K562 (cell line): ENCODE data around the gene NABP2. TPM values are rescaled to one million over a fixed set of nuclear protein-coding genes. Genes with fewer than 3 reads are reported as not detected.

Source experiments
- CAMTA2 ChIP-seq: fragments of 250-450 bp; sonication (Bioruptor Pico); conservative IDR thresholded peaks from 2 replicates; pipeline ENCODE4 v1.5.1; 2022
- CREBBP ChIP-seq: IDR thresholded peaks from one replicate; pipeline ENCODE4 v1.6.1; 2012; ENCODE audit warnings: low read depth, mild to moderate bottlenecking, control low read depth, inconsistent platforms, low read length
- E2F5 ChIP-seq: sonication (generic); formaldehyde crosslinking; IDR thresholded peaks from 2 replicates; pipeline ENCODE4 v1.8.0; 2022; ENCODE audit warnings: mild to moderate bottlenecking, missing genetic modification reagents
- FOSL1 ChIP-seq: fragments of 200-800 bp; sonication (Bioruptor generic); conservative IDR thresholded peaks from 2 replicates; pipeline ENCODE4 v1.6.1; 2016; ENCODE audit warnings: missing genetic modification characterization, missing compliant biosample characterization
- FOXJ3 ChIP-seq: sonication (generic); formaldehyde crosslinking; IDR thresholded peaks from 2 replicates; pipeline ENCODE4 v1.4.0; 2020; ENCODE audit warnings: mild to moderate bottlenecking, missing genetic modification reagents
- GABPB2 ChIP-seq: fragments of 250-450 bp; sonication (Bioruptor Pico); conservative IDR thresholded peaks from 2 replicates; pipeline ENCODE4 v1.5.1; 2021; ENCODE audit warnings: mild to moderate bottlenecking
- HMGXB4 ChIP-seq: sonication (generic); formaldehyde crosslinking; IDR thresholded peaks from 2 replicates; pipeline ENCODE4 v1.8.1; 2023; ENCODE audit warnings: mild to moderate bottlenecking, missing genetic modification reagents
- KLF16 ChIP-seq: IDR thresholded peaks from 2 replicates; pipeline ENCODE4 v1.6.1; 2016; ENCODE audit warnings: antibody characterized with exemption
- MED1 ChIP-seq: sonication (generic); formaldehyde crosslinking; IDR thresholded peaks from 2 replicates; pipeline ENCODE4 v1.8.1; 2023; ENCODE audit warnings: missing genetic modification reagents, borderline replicate concordance
- MYC ChIP-seq, 2 experiments: fragments of 250-450 bp in 1 of 2; sonication (Bioruptor Pico) in 1 of 2; IDR thresholded peaks; 2 replicates each; pipeline versions ENCODE4 v1.5.1 to v1.6.1; 2012 to 2021; ENCODE audit warnings: low read depth in 2 of 2, borderline replicate concordance in 1 of 2, improper control_type of control experiment in 1 of 2, low read length in 1 of 2, mild to moderate bottlenecking in 1 of 2, moderate library complexity in 1 of 2
- PCBP1 ChIP-seq: fragments of 200-400 bp; formaldehyde crosslinking; IDR thresholded peaks from 2 replicates; pipeline ENCODE4 v1.6.1; 2018; ENCODE audit warnings: mild to moderate bottlenecking, low read depth, low read length; ENCODE audit not compliant: poor library complexity, severe bottlenecking
- PML ChIP-seq: IDR thresholded peaks from 2 replicates; pipeline ENCODE4 v1.6.1; 2012; ENCODE audit warnings: low read length, inconsistent platforms
- SMAD3 ChIP-seq: fragments of 450-650 bp; formaldehyde crosslinking; conservative IDR thresholded peaks from 2 replicates; pipeline ENCODE4 v1.4.0; 2020; ENCODE audit warnings: mild to moderate bottlenecking
- SP2 ChIP-seq: IDR thresholded peaks from 2 replicates; pipeline ENCODE4 v1.6.1; 2011; ENCODE audit warnings: mild to moderate bottlenecking, low read depth, low read length, moderate library complexity; ENCODE audit not compliant: poor library complexity, severe bottlenecking; ENCODE audit errors: extremely low read depth
- THRAP3 ChIP-seq: fragments of 450-650 bp; IDR thresholded peaks from 2 replicates; pipeline ENCODE4 v1.6.1; 2016; ENCODE audit warnings: mild to moderate bottlenecking, inconsistent platforms, borderline replicate concordance
- UBTF ChIP-seq, 2 experiments: IDR thresholded peaks; 2 replicates each; pipeline ENCODE4 v1.6.1; 2012; ENCODE audit warnings: improper control_type of control experiment in 2 of 2, low read depth in 2 of 2, low read length in 2 of 2, borderline replicate concordance in 1 of 2
- WHSC1 ChIP-seq: IDR thresholded peaks from one replicate; pipeline ENCODE4 v1.6.1; 2012; ENCODE audit warnings: low read length, control low read depth, inconsistent platforms
- ZNF431 ChIP-seq: sonication (generic); formaldehyde crosslinking; IDR thresholded peaks from 2 replicates; pipeline ENCODE4 v1.8.0; 2022; ENCODE audit warnings: mild to moderate bottlenecking, missing genetic modification reagents
- ZNF57 ChIP-seq: fragments of 450-650 bp; formaldehyde crosslinking; IDR thresholded peaks from 2 replicates; pipeline ENCODE4 v1.4.0; 2020; ENCODE audit warnings: mild to moderate bottlenecking, moderate library complexity
- polyA plus RNA-seq, 8 experiments: library from polyadenylated mRNA; depleted of rRNA in 4 of 8; stranded (reverse) in 5 of 8; unstranded in 3 of 8; fragments of >200 nt; fragmentation: Nextera tagmentation in 2 of 8; fragmentation: Illumina TruSeq in 1 of 8; extraction: Ambion mirVana in 2 of 8; extraction: Trizol in 1 of 8; gene quantifications; 2 replicates each; pipeline versions ENCODE4 v1.2.1 to v1.2.3, GENCODE V29; 2011 to 2014; ENCODE audit warnings: inconsistent platforms in 1 of 8, missing spikeins in 1 of 8
- total RNA-seq, 7 experiments: library from RNA; depleted of rRNA in 6 of 7; stranded (reverse); fragments of >200 nt in 6 of 7; fragmentation: Illumina TruSeq in 2 of 7; extraction: Trizol in 2 of 7; gene quantifications; 2 replicates each; pipeline versions ENCODE4 v1.2.1 to v1.2.3, GENCODE V29; 2011 to 2021; ENCODE audit warnings: low replicate concordance in 1 of 7
- TF ChIP-seq, protein P1 (sequence below): sonication (generic); formaldehyde crosslinking; IDR thresholded peaks from 2 replicates; pipeline ENCODE4 v1.8.1; 2023; ENCODE audit warnings: mild to moderate bottlenecking, missing genetic modification reagents, moderate library complexity

The NABP2 gene
- total and polyA plus RNA-seq, 9 of the 15 experiments (the other 6 are each of a cell fraction or from before 2014, with no cell fraction given): 11.3 to 60.6 (median 43.5) TPM

- no peak for TF ChIP-seq KLF16
- no peak for TF ChIP-seq WHSC1
- peak; percentile 30; the same call in 1 of the 2 replicates for TF ChIP-seq FOSL1 (tag)
- no peak for TF ChIP-seq E2F5 (CRISPR knock-in tag)
- TF ChIP-seq MED1 (CRISPR knock-in tag): no peak
- TF ChIP-seq PML: no peak; the same call in 1 of the 2 replicates
- peak; percentile 52 for TF ChIP-seq MYC (IDR thresholded peaks at IDR 0.05; ENCODE audit: low read depth, low read length)
- TF ChIP-seq MYC (CRISPR knock-in tag; IDR thresholded peaks at IDR 0.05; ENCODE audit: borderline replicate concordance, low read depth): no peak
- no peak for TF ChIP-seq THRAP3
- TF ChIP-seq HMGXB4 (CRISPR knock-in tag): peak; percentile 96
- TF ChIP-seq ZNF57 (CRISPR knock-in tag): no peak
- peak; percentile 97 to 99; a peak in 3 of 4 replicates for TF ChIP-seq UBTF (IDR thresholded peaks at IDR 0.05; ENCODE audit: borderline replicate concordance in 1 of 2, low read depth in 2 of 2, low read length in 2 of 2)
- peak; percentile 1 for TF ChIP-seq PCBP1
- TF ChIP-seq CAMTA2: no peak
- TF ChIP-seq ZNF431 (CRISPR knock-in tag): peak; percentile 47; the same call in 1 of the 2 replicates
- TF ChIP-seq FOXJ3 (CRISPR knock-in tag): no peak
- TF ChIP-seq SP2: no peak
- TF ChIP-seq, protein P1, sequence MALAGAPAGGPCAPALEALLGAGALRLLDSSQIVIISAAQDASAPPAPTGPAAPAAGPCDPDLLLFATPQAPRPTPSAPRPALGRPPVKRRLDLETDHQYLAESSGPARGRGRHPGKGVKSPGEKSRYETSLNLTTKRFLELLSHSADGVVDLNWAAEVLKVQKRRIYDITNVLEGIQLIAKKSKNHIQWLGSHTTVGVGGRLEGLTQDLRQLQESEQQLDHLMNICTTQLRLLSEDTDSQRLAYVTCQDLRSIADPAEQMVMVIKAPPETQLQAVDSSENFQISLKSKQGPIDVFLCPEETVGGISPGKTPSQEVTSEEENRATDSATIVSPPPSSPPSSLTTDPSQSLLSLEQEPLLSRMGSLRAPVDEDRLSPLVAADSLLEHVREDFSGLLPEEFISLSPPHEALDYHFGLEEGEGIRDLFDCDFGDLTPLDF (CRISPR knock-in tag): 0 out of 2 replicates have a peak, but pooled peaks have one; percentile 74
- TF ChIP-seq SMAD3 (CRISPR knock-in tag): no peak
- no peak for TF ChIP-seq GABPB2 (CRISPR knock-in tag)
- TF ChIP-seq CREBBP: no peak
Observed at GRCh38 chr12:56258068-56258819, 34.1 kb downstream of the NABP2 start, which contains the start of gene ANKRD52 (continued).
